NCI-H1092 (cell line): ENCODE data around the gene MAGI2.
"Not testable (repeated sequence)": the region's sequence is repeated elsewhere in the genome, so short reads cannot be mapped to it uniquely, and the experiment has no call there.

Experiments used
- DNase-seq: peaks from one replicate; lab custom pipeline; 2025; lab: John Stamatoyannopoulos, UW

MAGI2 gene

GRCh38 chr7:78542981-78543380, 910.5 kb downstream of the MAGI2 start:
- DNase-seq, result no peak

GRCh38 chr7:78542541-78542940, 910.9 kb downstream of the MAGI2 start:
- no peak for DNase-seq

- DNase-seq, result no peak
Observed at GRCh38 chr7:78539825-78540224, 913.6 kb downstream of the MAGI2 start.

GRCh38 chr7:78535655-78536054, 917.8 kb downstream of the MAGI2 start:
- no peak for DNase-seq

GRCh38 chr7:78530351-78530750, 923.1 kb downstream of the MAGI2 start:
- no peak for DNase-seq

GRCh38 chr7:78529392-78529791, 924.1 kb downstream of the MAGI2 start:
- no peak for DNase-seq

GRCh38 chr7:78528964-78529363, 924.5 kb downstream of the MAGI2 start:
- DNase-seq, result no peak

GRCh38 chr7:78523930-78524329, 929.5 kb downstream of the MAGI2 start:
- no peak for DNase-seq

GRCh38 chr7:78521961-78522360, 931.5 kb downstream of the MAGI2 start:
- DNase-seq, result no peak

GRCh38 chr7:78516450-78516849, 937.0 kb downstream of the MAGI2 start:
- no peak for DNase-seq

GRCh38 chr7:78514634-78515033, 938.8 kb downstream of the MAGI2 start:
- DNase-seq, result peak; percentile 51

- DNase-seq, result peak; percentile 53
Observed at GRCh38 chr7:78510580-78511188, 942.8 kb downstream of the MAGI2 start.

- DNase-seq, result not testable (repeated sequence)
Observed at GRCh38 chr7:78503301-78503700, 950.2 kb downstream of the MAGI2 start.

- no peak for DNase-seq
Observed at GRCh38 chr7:78501064-78501463, 952.4 kb downstream of the MAGI2 start.

- no peak for DNase-seq
Observed at GRCh38 chr7:78499971-78500370, 953.5 kb downstream of the MAGI2 start.

GRCh38 chr7:78499283-78499682, 954.2 kb downstream of the MAGI2 start:
- no peak for DNase-seq

GRCh38 chr7:78497728-78498427, 955.6 kb downstream of the MAGI2 start:
- DNase-seq, result no peak

- DNase-seq, result no peak
Observed at GRCh38 chr7:78496096-78496630, 957.3 kb downstream of the MAGI2 start.

- no peak for DNase-seq
Observed at GRCh38 chr7:78493401-78493800, 960.1 kb downstream of the MAGI2 start.

- DNase-seq, result no peak
Observed at GRCh38 chr7:78492146-78492545, 961.3 kb downstream of the MAGI2 start.

- no peak for DNase-seq
Observed at GRCh38 chr7:78490524-78490923, 962.9 kb downstream of the MAGI2 start.

- no peak for DNase-seq
Observed at GRCh38 chr7:78489476-78490240, 963.8 kb downstream of the MAGI2 start.

- no peak for DNase-seq
Observed at GRCh38 chr7:78487464-78487863, 966.0 kb downstream of the MAGI2 start.
